Hepatocyte (in vitro differentiated cells): ENCODE data around the gene OGDH. TPM values are rescaled to one million over a fixed set of nuclear protein-coding genes. Genes with fewer than 3 reads are reported as not detected.

Experiments used
- DNase-seq: peaks from one replicate; pipeline ENCODE4 v3.0.0-alpha.2; 2016; ENCODE audit warnings: low spot score
- H2AFZ ChIP-seq: fragments of 200-600 bp; sonication (generic); 2 replicates; pipeline ENCODE4 v1.6.0; 2016; ENCODE audit warnings: antibody characterized with exemption, mild to moderate bottlenecking
- H3K27ac ChIP-seq: fragments of 200-600 bp; sonication (generic); 2 replicates; pipeline ENCODE4 v1.5.1; 2016; ENCODE audit warnings: mild to moderate bottlenecking
- H3K27me3 ChIP-seq: fragments of 200-600 bp; sonication (generic); 2 replicates; pipeline ENCODE4 v1.6.1; 2016
- H3K36me3 ChIP-seq: fragments of 200-600 bp; sonication (generic); replicated peaks from 2 replicates; pipeline ENCODE4 v1.5.1; 2016; ENCODE audit warnings: low read depth; ENCODE audit not compliant: insufficient read depth
- H3K4me1 ChIP-seq: fragments of 200-600 bp; sonication (generic); 2 replicates; pipeline ENCODE4 v1.5.1; 2016; ENCODE audit warnings: mild to moderate bottlenecking, moderate library complexity; ENCODE audit not compliant: insufficient read depth
- H3K4me2 ChIP-seq: fragments of 200-600 bp; sonication (generic); 2 replicates; pipeline ENCODE4 v1.6.0; 2016
- H3K4me3 ChIP-seq: fragments of 200-600 bp; sonication (generic); 2 replicates; pipeline ENCODE4 v1.5.1; 2016; ENCODE audit warnings: mild to moderate bottlenecking
- H3K79me2 ChIP-seq: fragments of 200-600 bp; sonication (generic); 2 replicates; pipeline ENCODE4 v1.6.0; 2017; ENCODE audit warnings: mild to moderate bottlenecking
- H3K9me2 ChIP-seq: fragments of 200-600 bp; sonication (generic); replicated peaks from 2 replicates; pipeline ENCODE4 v1.6.0; 2017; ENCODE audit warnings: mild to moderate bottlenecking; ENCODE audit not compliant: insufficient read depth
- H3K9me3 ChIP-seq: fragments of 200-600 bp; sonication (generic); 2 replicates; pipeline ENCODE4 v1.5.1; 2016; ENCODE audit warnings: low read depth, mild to moderate bottlenecking
- H4K20me1 ChIP-seq: fragments of 200-600 bp; sonication (generic); 2 replicates; pipeline ENCODE4 v1.6.0; 2016; ENCODE audit warnings: mild to moderate bottlenecking; ENCODE audit not compliant: insufficient read depth, poor library complexity, severe bottlenecking
- CTCF ChIP-seq: fragments of 200-600 bp; sonication (generic); IDR thresholded peaks from 2 replicates; pipeline ENCODE4 v1.5.1; 2016; ENCODE audit warnings: antibody characterized with exemption, mild to moderate bottlenecking; ENCODE audit not compliant: poor library complexity
- EZH2 ChIP-seq: fragments of 200-600 bp; sonication (generic); IDR thresholded peaks from 2 replicates; pipeline ENCODE4 v1.6.1; 2016; ENCODE audit warnings: antibody characterized with exemption, mild to moderate bottlenecking, borderline replicate concordance
- EZH2phosphoT487 ChIP-seq: fragments of 200-600 bp; sonication (generic); IDR thresholded peaks from one replicate; pipeline ENCODE4 v1.6.1; 2018; ENCODE audit warnings: antibody characterized with exemption, mild to moderate bottlenecking, low read depth, moderate library complexity; ENCODE audit not compliant: unreplicated experiment, severe bottlenecking
- whole genome bisulfite sequencing: methylation state at CpG from one replicate; pipeline ENCODE4 v1.1.6; 2016; ENCODE audit warnings: low lambda C conversion rate; ENCODE audit errors: missing lambda C conversion rate; 5-methylcytosine and 5-hydroxymethylcytosine counted together
- polyA plus RNA-seq: library from polyadenylated mRNA; unstranded; fragments of >200 nt; fragmentation: Nextera tagmentation; extraction: Ambion mirVana; gene quantifications from 2 replicates; pipeline ENCODE4 v1.2.1, GENCODE V29; 2016
- total RNA-seq: library from RNA; depleted of rRNA; stranded (reverse); fragments of >200 nt; gene quantifications from 2 replicates; pipeline ENCODE4 v1.2.3, GENCODE V29; 2014

Gene OGDH
- total and polyA plus RNA-seq, 2 experiments from 2014 or later: 40.8 to 65.3 TPM

- H3K79me2 ChIP-seq: no peaks in the 10 kb centered on the region
- TF ChIP-seq CTCF (no peak), EZH2phosphoT487 (no peak), EZH2 (no peak)
- no peak overlapping the region for H3K4me2 ChIP-seq
- no peaks in the 10 kb centered on the region for H3K27me3 ChIP-seq
- H4K20me1 ChIP-seq: no peaks in the 10 kb centered on the region
- no peaks in the 10 kb centered on the region for H3K9me3 ChIP-seq
- peak overlapping the region; percentile 61 for H3K27ac ChIP-seq
- no peaks in the 10 kb centered on the region for H3K9me2 ChIP-seq
- peaks cover 10% of the 10 kb centered on the region for H3K4me1 ChIP-seq
- no peak for DNase-seq
- no peaks in the 10 kb centered on the region for H3K36me3 ChIP-seq
- no peak overlapping the region for H2AFZ ChIP-seq
- H3K4me3 ChIP-seq: no peak overlapping the region
- 75% methylated on average over 5 of the region's 5 CpGs for WGBS
Observed at GRCh38 chr7:44711528-44711927, 105.1 kb downstream of the OGDH start.

GRCh38 chr7:44712012-44712411, 105.6 kb downstream of the OGDH start:
- H4K20me1 ChIP-seq: no peaks in the 10 kb centered on the region
- 33% methylated on average over 5 of the region's 5 CpGs for WGBS
- peaks cover 10% of the 10 kb centered on the region for H3K4me1 ChIP-seq
- no peaks in the 10 kb centered on the region for H3K9me3 ChIP-seq
- no peak overlapping the region for H3K4me3 ChIP-seq
- no peaks in the 10 kb centered on the region for H3K36me3 ChIP-seq
- H3K4me2 ChIP-seq: no peak overlapping the region
- no peak for TF ChIP-seq EZH2
- TF ChIP-seq CTCF: no peak
- no peak for TF ChIP-seq EZH2phosphoT487
- no peaks in the 10 kb centered on the region for H3K9me2 ChIP-seq
- H3K79me2 ChIP-seq: no peaks in the 10 kb centered on the region
- peak; percentile 50 for DNase-seq
- no peak overlapping the region for H2AFZ ChIP-seq
- H3K27ac ChIP-seq: peak overlapping the region; percentile 61
- no peaks in the 10 kb centered on the region for H3K27me3 ChIP-seq

GRCh38 chr7:44713141-44713540, 106.7 kb downstream of the OGDH start:
- TF ChIP-seq EZH2phosphoT487 (no peak), EZH2 (no peak), CTCF (no peak)
- Histone ChIP-seq H4K20me1 (no peaks in the 10 kb centered on the region), H3K27me3 (no peaks in the 10 kb centered on the region), H3K27ac (no peak overlapping the region), H3K4me3 (no peak overlapping the region), H3K9me2 (no peaks in the 10 kb centered on the region), H3K4me2 (no peak overlapping the region), H3K36me3 (no peaks in the 10 kb centered on the region), H3K9me3 (no peaks in the 10 kb centered on the region), H3K79me2 (no peaks in the 10 kb centered on the region), H2AFZ (no peak overlapping the region), H3K4me1 (peaks cover 10% of the 10 kb centered on the region)
- 43% methylated on average over 1 of the region's 2 CpGs for WGBS
- DNase-seq: no peak
